ENCODE measurements around the gene NKTR.

DNA sequence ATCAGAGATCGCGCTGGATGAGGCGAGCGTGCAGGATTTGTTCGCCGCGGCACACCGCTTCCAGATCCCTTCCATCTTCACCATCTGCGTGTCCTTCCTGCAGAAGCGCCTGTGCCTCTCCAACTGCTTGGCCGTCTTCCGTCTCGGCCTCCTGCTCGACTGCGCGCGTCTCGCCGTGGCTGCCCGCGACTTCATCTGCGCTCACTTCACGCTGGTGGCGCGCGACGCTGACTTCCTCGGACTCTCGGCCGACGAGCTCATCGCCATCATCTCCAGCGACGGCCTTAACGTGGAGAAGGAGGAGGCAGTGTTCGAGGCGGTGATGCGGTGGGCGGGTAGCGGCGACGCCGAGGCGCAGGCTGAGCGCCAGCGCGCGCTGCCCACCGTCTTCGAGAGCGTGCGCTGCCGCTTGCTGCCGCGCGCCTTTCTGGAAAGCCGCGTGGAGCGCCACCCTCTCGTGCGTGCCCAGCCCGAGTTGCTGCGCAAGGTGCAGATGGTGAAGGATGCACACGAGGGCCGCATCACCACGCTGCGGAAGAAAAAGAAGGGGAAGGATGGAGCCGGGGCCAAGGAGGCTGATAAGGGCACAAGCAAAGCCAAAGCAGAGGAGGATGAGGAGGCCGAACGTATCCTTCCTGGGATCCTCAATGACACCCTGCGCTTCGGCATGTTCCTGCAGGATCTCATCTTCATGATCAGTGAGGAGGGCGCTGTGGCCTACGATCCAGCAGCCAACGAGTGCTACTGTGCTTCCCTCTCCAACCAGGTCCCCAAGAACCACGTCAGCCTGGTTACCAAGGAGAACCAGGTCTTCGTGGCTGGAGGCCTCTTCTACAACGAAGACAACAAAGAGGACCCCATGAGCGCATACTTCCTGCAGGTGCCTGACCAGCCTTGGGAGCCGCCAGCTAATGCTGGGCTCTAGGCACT lies 85.7 kb downstream of the NKTR start:
- TF ChIP-seq, protein P1, sequence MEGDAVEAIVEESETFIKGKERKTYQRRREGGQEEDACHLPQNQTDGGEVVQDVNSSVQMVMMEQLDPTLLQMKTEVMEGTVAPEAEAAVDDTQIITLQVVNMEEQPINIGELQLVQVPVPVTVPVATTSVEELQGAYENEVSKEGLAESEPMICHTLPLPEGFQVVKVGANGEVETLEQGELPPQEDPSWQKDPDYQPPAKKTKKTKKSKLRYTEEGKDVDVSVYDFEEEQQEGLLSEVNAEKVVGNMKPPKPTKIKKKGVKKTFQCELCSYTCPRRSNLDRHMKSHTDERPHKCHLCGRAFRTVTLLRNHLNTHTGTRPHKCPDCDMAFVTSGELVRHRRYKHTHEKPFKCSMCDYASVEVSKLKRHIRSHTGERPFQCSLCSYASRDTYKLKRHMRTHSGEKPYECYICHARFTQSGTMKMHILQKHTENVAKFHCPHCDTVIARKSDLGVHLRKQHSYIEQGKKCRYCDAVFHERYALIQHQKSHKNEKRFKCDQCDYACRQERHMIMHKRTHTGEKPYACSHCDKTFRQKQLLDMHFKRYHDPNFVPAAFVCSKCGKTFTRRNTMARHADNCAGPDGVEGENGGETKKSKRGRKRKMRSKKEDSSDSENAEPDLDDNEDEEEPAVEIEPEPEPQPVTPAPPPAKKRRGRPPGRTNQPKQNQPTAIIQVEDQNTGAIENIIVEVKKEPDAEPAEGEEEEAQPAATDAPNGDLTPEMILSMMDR (IDR thresholded peaks at IDR 0.05): no peak
- TF ChIP-seq ZFX (IDR thresholded peaks at IDR 0.05; ENCODE audit: borderline replicate concordance): no peak
